ENCODE measurements around the gene SMIM29.

Gene SMIM29

DNA sequence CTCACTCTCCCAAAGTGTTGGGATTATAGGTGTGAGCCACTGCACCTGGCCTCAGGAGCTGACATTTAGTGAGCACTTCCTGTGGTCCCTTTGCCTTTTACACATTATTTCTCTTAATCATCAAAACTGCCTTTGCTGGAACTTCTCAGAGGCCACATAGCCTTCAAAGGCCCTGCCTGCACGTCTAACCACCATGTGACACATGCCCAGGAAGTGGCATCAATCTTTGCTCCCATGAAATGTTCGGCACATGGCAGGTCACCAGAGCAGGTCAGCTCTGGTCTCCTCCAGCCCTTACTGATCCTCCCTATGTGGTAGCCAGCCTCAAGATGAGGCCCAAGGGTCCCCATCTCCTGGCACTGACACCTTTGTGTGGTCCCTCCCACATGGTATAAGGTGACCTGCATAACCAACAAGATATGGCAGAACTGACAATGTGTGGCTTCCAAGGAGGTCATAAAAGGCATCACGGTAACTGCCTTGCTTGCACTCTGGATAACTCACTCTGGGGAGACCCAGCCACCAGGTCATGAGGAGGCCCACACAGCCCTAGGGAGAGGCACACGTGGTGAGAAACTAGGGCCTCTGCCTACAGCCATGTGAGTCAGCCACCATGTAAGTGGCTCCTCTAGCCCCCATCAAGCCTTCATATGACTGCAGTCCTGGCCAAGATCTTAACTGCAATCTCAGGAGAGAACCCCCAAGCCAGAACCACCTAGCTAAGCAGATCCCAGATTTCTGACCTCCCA lies 40.9 kb downstream of the SMIM29 start:
- Mint-ChIP-seq H3K9me3 (no peaks in the 10 kb centered on the region), H3K27me3 (ENCODE audit: low read depth, poor library complexity) (peaks cover 9% of the 10 kb centered on the region), H3K36me3 (ENCODE audit: low read depth) (no peaks in the 10 kb centered on the region), H3K27ac (no peak overlapping the region), H3K4me3 (no peak overlapping the region), H3K4me1 (peaks cover 23% of the 10 kb centered on the region)
- TF ChIP-seq, protein P1, sequence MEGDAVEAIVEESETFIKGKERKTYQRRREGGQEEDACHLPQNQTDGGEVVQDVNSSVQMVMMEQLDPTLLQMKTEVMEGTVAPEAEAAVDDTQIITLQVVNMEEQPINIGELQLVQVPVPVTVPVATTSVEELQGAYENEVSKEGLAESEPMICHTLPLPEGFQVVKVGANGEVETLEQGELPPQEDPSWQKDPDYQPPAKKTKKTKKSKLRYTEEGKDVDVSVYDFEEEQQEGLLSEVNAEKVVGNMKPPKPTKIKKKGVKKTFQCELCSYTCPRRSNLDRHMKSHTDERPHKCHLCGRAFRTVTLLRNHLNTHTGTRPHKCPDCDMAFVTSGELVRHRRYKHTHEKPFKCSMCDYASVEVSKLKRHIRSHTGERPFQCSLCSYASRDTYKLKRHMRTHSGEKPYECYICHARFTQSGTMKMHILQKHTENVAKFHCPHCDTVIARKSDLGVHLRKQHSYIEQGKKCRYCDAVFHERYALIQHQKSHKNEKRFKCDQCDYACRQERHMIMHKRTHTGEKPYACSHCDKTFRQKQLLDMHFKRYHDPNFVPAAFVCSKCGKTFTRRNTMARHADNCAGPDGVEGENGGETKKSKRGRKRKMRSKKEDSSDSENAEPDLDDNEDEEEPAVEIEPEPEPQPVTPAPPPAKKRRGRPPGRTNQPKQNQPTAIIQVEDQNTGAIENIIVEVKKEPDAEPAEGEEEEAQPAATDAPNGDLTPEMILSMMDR (IDR thresholded peaks at IDR 0.05) = no peak
- DNase-seq = no peak

DNA sequence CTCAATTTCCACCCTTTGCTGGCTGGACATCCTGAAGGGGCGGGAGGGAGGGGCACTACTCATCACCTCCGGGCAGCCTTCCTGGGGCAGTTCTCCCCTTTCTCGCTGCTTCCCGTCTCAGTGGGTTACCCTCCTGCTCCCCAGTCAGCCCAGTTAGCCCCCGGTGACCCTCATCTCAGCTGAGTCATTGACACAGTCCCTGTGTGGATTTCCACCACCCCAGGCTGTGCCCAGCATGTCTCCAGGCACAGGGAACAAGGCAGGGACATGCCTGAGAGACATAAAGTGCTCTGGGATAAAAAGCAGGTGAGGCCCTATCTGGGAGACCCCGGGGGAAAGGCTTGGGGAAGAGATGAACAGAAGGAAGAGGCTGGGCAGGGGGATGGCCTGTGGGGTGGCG lies 42.1 kb downstream of the SMIM29 start:
- no peaks in the 10 kb centered on the region for H3K9me3 Mint-ChIP-seq
- no peak for DNase-seq
- TF ChIP-seq, protein P1 (IDR thresholded peaks at IDR 0.05) = no peak
- H3K4me3 Mint-ChIP-seq = no peak overlapping the region
- H3K4me1 Mint-ChIP-seq = peaks cover 27% of the 10 kb centered on the region
- H3K27me3 Mint-ChIP-seq (ENCODE audit: low read depth, poor library complexity) = peaks cover 9% of the 10 kb centered on the region
- H3K27ac Mint-ChIP-seq = no peak overlapping the region
- H3K36me3 Mint-ChIP-seq (ENCODE audit: low read depth) = no peaks in the 10 kb centered on the region

DNA sequence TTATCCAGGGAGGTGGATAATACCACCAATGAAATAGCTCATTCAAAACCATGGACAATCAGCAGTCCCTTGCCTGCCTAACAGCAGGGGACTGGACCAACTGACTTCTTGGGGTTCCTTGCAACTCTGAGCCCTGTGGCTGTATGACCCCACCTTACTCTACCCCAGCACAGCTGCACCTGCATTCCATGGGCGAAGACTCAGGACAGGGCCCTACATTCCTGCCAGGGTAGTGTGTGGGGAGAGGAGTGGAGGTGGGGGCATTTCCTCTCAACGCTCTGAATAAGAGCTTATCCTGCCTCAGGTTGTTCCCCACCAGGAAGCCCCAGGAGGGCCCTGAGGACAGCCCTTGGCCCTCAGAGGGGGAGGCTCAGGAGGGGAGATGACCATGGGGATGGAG lies 42.9 kb downstream of the SMIM29 start:
- Mint-ChIP-seq H3K4me1 (peaks cover 31% of the 10 kb centered on the region), H3K9me3 (no peaks in the 10 kb centered on the region), H3K27ac (no peak overlapping the region), H3K27me3 (ENCODE audit: low read depth, poor library complexity) (peaks cover 9% of the 10 kb centered on the region), H3K4me3 (no peak overlapping the region), H3K36me3 (ENCODE audit: low read depth) (no peaks in the 10 kb centered on the region)
- TF ChIP-seq, protein P1 (IDR thresholded peaks at IDR 0.05) = no peak
- DNase-seq = no peak

DNA sequence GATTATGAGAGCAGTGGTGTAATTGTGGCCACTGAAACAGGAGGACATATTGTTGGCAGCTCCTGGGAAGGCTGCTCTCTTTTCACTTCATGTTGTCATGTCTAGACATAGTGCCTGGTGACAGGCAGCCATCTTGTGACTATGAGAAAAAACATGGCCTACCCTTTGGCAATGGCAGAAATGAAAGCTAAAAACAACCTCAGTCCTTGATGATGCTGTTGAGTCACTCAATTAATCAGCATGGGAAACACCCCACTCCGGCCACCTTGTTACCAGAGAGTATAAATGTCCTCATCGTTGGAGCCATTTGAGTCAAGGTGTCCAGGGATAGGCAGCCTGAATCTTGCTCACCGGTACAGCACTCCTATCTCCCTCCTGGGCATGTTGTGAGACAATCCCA lies 43.3 kb downstream of the SMIM29 start:
- DNase-seq = no peak
- Mint-ChIP-seq H3K4me3 (no peak overlapping the region), H3K9me3 (no peaks in the 10 kb centered on the region), H3K27me3 (ENCODE audit: low read depth, poor library complexity) (peaks cover 9% of the 10 kb centered on the region), H3K4me1 (peaks cover 31% of the 10 kb centered on the region), H3K36me3 (ENCODE audit: low read depth) (no peaks in the 10 kb centered on the region), H3K27ac (no peak overlapping the region)
- TF ChIP-seq, protein P1 (IDR thresholded peaks at IDR 0.05) = no peak

DNA sequence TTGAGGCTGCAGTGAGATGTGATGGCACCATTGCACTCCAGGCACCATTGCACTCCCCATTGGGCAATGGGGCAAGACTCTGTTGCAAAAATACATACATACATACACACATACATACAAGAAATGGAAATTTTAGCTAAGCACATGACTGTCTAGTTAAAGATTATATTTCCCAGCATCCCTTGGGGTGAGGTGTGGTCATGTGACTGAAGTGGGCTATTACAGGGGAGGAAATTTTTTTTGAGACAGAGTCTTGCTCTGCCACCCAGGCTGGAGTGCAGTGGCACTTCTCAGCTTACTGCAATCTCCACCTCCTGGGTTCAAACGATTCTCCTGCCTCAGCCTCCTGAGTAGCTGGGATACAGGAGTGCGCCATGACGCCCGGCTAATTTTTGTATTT lies 44.1 kb downstream of the SMIM29 start:
- H3K9me3 Mint-ChIP-seq = peaks cover 3% of the 10 kb centered on the region
- H3K4me3 Mint-ChIP-seq = no peak overlapping the region
- H3K36me3 Mint-ChIP-seq (ENCODE audit: low read depth) = no peaks in the 10 kb centered on the region
- TF ChIP-seq, protein P1 (IDR thresholded peaks at IDR 0.05) = no peak
- H3K4me1 Mint-ChIP-seq = peaks cover 31% of the 10 kb centered on the region
- no peak overlapping the region for H3K27ac Mint-ChIP-seq
- H3K27me3 Mint-ChIP-seq (ENCODE audit: low read depth, poor library complexity) = peaks cover 14% of the 10 kb centered on the region
- no peak for DNase-seq

Measured in nephron progenitor cell (in vitro differentiated cells).